GM23338 (cell line): Measurements from ENCODE around the gene IL36A. TPM values are rescaled to one million over a fixed set of nuclear protein-coding genes. Genes with fewer than 3 reads are reported as not detected.

Source experiments
- ATAC-seq: fragments of 200-7000 bp; cut with Tn5 transposase; 3 replicates; pipeline ENCODE4 v1.9.1; 2020
- DNase-seq: peaks from one replicate; pipeline ENCODE4 v3.0.0-alpha.2; 2015; ENCODE audit warnings: low spot score
- H2AFZ ChIP-seq: fragments of 200-600 bp; sonication (generic); 2 replicates; pipeline ENCODE4 v1.8.0; 2016; ENCODE audit warnings: antibody characterized with exemption, mild to moderate bottlenecking, moderate library complexity
- H3F3A ChIP-seq: fragments of 200-600 bp; sonication (generic); replicated peaks from 2 replicates; pipeline ENCODE4 v1.8.0; 2017; ENCODE audit warnings: antibody characterized with exemption, mixed run types, low read depth
- H3K27ac ChIP-seq: fragments of 200-600 bp; sonication (generic); 2 replicates; pipeline ENCODE4 v1.6.1; 2016; ENCODE audit warnings: low read depth
- H3K27me3 ChIP-seq: fragments of 200-600 bp; sonication (generic); 2 replicates; pipeline ENCODE4 v1.8.0; 2016; ENCODE audit warnings: mild to moderate bottlenecking, mixed run types, moderate library complexity; ENCODE audit not compliant: insufficient read depth
- H3K36me3 ChIP-seq: fragments of 200-600 bp; sonication (generic); 2 replicates; pipeline ENCODE4 v1.8.0; 2016; ENCODE audit warnings: mild to moderate bottlenecking; ENCODE audit not compliant: insufficient read depth
- H3K4me1 ChIP-seq: fragments of 200-600 bp; sonication (generic); 2 replicates; pipeline ENCODE4 v1.8.0; 2016; ENCODE audit warnings: mild to moderate bottlenecking, moderate library complexity; ENCODE audit not compliant: insufficient read depth
- H3K4me2 ChIP-seq: fragments of 200-600 bp; sonication (generic); 2 replicates; pipeline ENCODE4 v1.7.1; 2017; ENCODE audit warnings: mixed run types
- H3K4me3 ChIP-seq: fragments of 200-600 bp; sonication (generic); 2 replicates; pipeline ENCODE4 v1.6.1; 2016; ENCODE audit warnings: mixed run types
- H3K79me2 ChIP-seq: fragments of 200-600 bp; sonication (generic); replicated peaks from 2 replicates; pipeline ENCODE4 v1.8.0; 2017; ENCODE audit warnings: mild to moderate bottlenecking; ENCODE audit not compliant: insufficient read depth
- H3K9me2 ChIP-seq: fragments of 200-600 bp; sonication (generic); 2 replicates; pipeline ENCODE4 v1.8.0; 2017; ENCODE audit not compliant: insufficient read depth
- H4K20me1 ChIP-seq: fragments of 200-600 bp; sonication (generic); replicated peaks from 2 replicates; pipeline ENCODE4 v1.8.0; 2017; ENCODE audit warnings: mild to moderate bottlenecking; ENCODE audit not compliant: insufficient read depth
- H3K27ac Mint-ChIP-seq: 2 replicates; pipeline ENCODE4 v1.8.0; 2020; ENCODE audit warnings: inconsistent platforms, mild to moderate bottlenecking, moderate library complexity, mixed read lengths
- H3K27me3 Mint-ChIP-seq: 3 replicates; pipeline ENCODE4 v1.8.0; 2022; ENCODE audit warnings: low read depth, mild to moderate bottlenecking, moderate library complexity, mixed read lengths, inconsistent platforms; ENCODE audit not compliant: insufficient read depth, poor library complexity
- H3K36me3 Mint-ChIP-seq: 3 replicates; pipeline ENCODE4 v1.8.0; 2021; ENCODE audit warnings: low read depth, mild to moderate bottlenecking, inconsistent platforms, moderate library complexity, mixed read lengths
- H3K4me1 Mint-ChIP-seq: 3 replicates; pipeline ENCODE4 v1.8.0; 2020; ENCODE audit warnings: mild to moderate bottlenecking, inconsistent platforms, mixed read lengths
- H3K4me3 Mint-ChIP-seq: 3 replicates; pipeline ENCODE4 v1.8.0; 2021; ENCODE audit warnings: moderate library complexity, mild to moderate bottlenecking, inconsistent platforms, mixed read lengths
- H3K9me3 Mint-ChIP-seq: 3 replicates; pipeline ENCODE4 v1.8.0; 2020; ENCODE audit warnings: moderate library complexity, mild to moderate bottlenecking, inconsistent platforms, mixed read lengths
- CREB1 ChIP-seq: fragments of 250-450 bp; sonication (Bioruptor Pico); IDR thresholded peaks from 2 replicates; pipeline ENCODE4 v1.5.0; 2020; ENCODE audit warnings: low read depth, mild to moderate bottlenecking, moderate library complexity
- CTCF ChIP-seq, 2 experiments: fragments of 200-600 bp in 1 of 2; sonication (generic) in 1 of 2; conservative IDR thresholded peaks; 2 replicates each; pipeline versions ENCODE4 v1.5.1 to v1.6.1; 2016 to 2017; ENCODE audit warnings: antibody characterized with exemption in 2 of 2, low read depth in 2 of 2, mild to moderate bottlenecking in 2 of 2, moderate library complexity in 1 of 2
- ETS1 ChIP-seq: IDR thresholded peaks from 2 replicates; pipeline ENCODE4 v1.6.1; 2016; ENCODE audit warnings: antibody characterized with exemption
- ZNF331 ChIP-seq: fragments of 250-450 bp; sonication (Bioruptor Pico); IDR thresholded peaks from 2 replicates; pipeline ENCODE4 v1.5.0; 2020; ENCODE audit warnings: low read depth, mild to moderate bottlenecking, moderate library complexity
- polyA plus RNA-seq: library from polyadenylated mRNA; unstranded; fragments of >200 nt; fragmentation: Nextera tagmentation; extraction: Ambion mirVana; gene quantifications from 2 replicates; pipeline ENCODE4 v1.2.1, GENCODE V29; 2016
- total RNA-seq: library from RNA; depleted of rRNA; stranded (reverse); fragments of >200 nt; shearing (Covaris generic); gene quantifications from 2 replicates; pipeline ENCODE4 v1.2.3, GENCODE V29; 2014

IL36A gene
- total and polyA plus RNA-seq, 2 experiments from 2014 or later = not detected

- H3K27me3 Mint-ChIP-seq = peaks cover 2% of the 10 kb centered on the region
- TF ChIP-seq CREB1 (CRISPR knock-in tag) = no peak
- TF ChIP-seq ZNF331 = no peak
- TF ChIP-seq ETS1 = no peak
- peak; percentile 81 to 84 for TF ChIP-seq CTCF (conservative IDR thresholded peaks at IDR 0.05; ENCODE audit: low read depth in 2 of 2)
Measured at GRCh38 chr2:112958428-112959108, 46.7 kb upstream of the IL36A start.

GRCh38 chr2:112959109-112959812, 46.0 kb upstream of the IL36A start:
- no peak for TF ChIP-seq ZNF331
- TF ChIP-seq CTCF (conservative IDR thresholded peaks at IDR 0.05; ENCODE audit: low read depth in 2 of 2) = peak; percentile 59 to 69; a peak in 3 of 4 replicates
- Histone ChIP-seq H3F3A (no peaks in the 10 kb centered on the region), H3K36me3 (no peaks in the 10 kb centered on the region), H3K27me3 (no peaks in the 10 kb centered on the region), H3K79me2 (no peaks in the 10 kb centered on the region), H3K4me3 (no peak overlapping the region), H3K27ac (no peak overlapping the region), H2AFZ (peak overlapping the region; percentile 40; the same call in 1 of the 2 replicates), H3K9me2 (no peaks in the 10 kb centered on the region), H3K4me2 (peak overlapping the region; percentile 49), H3K4me1 (peaks cover 4% of the 10 kb centered on the region; the same call in 1 of the 2 replicates), H4K20me1 (no peaks in the 10 kb centered on the region)
- DNase-seq (peak; percentile 74), ATAC-seq (peak; percentile 67)
- H3K27ac Mint-ChIP-seq = no peak overlapping the region
- H3K4me1 Mint-ChIP-seq = no peaks in the 10 kb centered on the region
- H3K4me3 Mint-ChIP-seq = no peak overlapping the region
- H3K27me3 Mint-ChIP-seq = peaks cover 2% of the 10 kb centered on the region
- H3K36me3 Mint-ChIP-seq = no peaks in the 10 kb centered on the region
- H3K9me3 Mint-ChIP-seq = no peaks in the 10 kb centered on the region

More at GRCh38 chr2:112958428-112959108, 46.7 kb upstream of the IL36A start:
- H3K9me2 ChIP-seq = no peaks in the 10 kb centered on the region
- no peak overlapping the region for H3K27ac ChIP-seq
- H3K4me1 Mint-ChIP-seq = no peaks in the 10 kb centered on the region
- no peaks in the 10 kb centered on the region for H4K20me1 ChIP-seq
- peak; percentile 76 for DNase-seq
- no peaks in the 10 kb centered on the region for H3K36me3 ChIP-seq
- no peak overlapping the region for H3K27ac Mint-ChIP-seq
- peak overlapping the region; percentile 88 for H2AFZ ChIP-seq
- H3K4me1 ChIP-seq = peaks cover 4% of the 10 kb centered on the region; the same call in 1 of the 2 replicates
- ATAC-seq = peak; percentile 92
- H3K27me3 ChIP-seq = no peaks in the 10 kb centered on the region
- H3F3A ChIP-seq = no peaks in the 10 kb centered on the region
- H3K79me2 ChIP-seq = no peaks in the 10 kb centered on the region
- H3K4me3 ChIP-seq = no peak overlapping the region
- no peak overlapping the region for H3K4me3 Mint-ChIP-seq
- H3K36me3 Mint-ChIP-seq = no peaks in the 10 kb centered on the region
- H3K4me2 ChIP-seq = peak overlapping the region; percentile 49
- no peaks in the 10 kb centered on the region for H3K9me3 Mint-ChIP-seq
